GM12873 (cell line): ENCODE results near the gene KDELR3.
A peak's percentile ranks its signal among the peaks of the same experiment; 100 is the strongest.

Experiments
- TF ChIP-seq, protein P1 (sequence below): IDR thresholded peaks from 2 replicates; pipeline ENCODE4 v1.5.1; 2012; ENCODE audit warnings: low read depth, mild to moderate bottlenecking, moderate library complexity, low read length, control low read depth; ENCODE audit not compliant: insufficient read depth; ENCODE audit errors: missing control alignments

The KDELR3 gene

DNA sequence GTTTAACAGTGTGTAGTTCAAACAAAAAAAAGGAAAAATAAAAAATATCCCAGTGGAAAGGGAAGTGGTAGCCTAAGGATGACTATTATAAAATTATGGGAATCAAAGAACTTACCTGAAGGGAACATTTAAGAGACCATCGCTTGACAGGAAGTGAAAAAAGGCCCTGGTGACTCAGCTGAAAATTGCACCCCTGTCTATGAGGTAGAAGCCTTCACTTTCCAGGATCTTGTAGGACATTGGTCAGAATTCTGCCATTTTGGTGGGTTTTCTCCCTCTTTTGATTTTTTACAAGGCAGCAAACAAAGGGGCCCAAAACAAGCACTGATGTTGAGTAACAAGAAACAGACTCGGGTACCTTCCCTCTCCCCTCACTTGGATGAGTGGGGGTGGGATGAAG is 22.6 kb downstream of the KDELR3 start:
- TF ChIP-seq, protein P1, sequence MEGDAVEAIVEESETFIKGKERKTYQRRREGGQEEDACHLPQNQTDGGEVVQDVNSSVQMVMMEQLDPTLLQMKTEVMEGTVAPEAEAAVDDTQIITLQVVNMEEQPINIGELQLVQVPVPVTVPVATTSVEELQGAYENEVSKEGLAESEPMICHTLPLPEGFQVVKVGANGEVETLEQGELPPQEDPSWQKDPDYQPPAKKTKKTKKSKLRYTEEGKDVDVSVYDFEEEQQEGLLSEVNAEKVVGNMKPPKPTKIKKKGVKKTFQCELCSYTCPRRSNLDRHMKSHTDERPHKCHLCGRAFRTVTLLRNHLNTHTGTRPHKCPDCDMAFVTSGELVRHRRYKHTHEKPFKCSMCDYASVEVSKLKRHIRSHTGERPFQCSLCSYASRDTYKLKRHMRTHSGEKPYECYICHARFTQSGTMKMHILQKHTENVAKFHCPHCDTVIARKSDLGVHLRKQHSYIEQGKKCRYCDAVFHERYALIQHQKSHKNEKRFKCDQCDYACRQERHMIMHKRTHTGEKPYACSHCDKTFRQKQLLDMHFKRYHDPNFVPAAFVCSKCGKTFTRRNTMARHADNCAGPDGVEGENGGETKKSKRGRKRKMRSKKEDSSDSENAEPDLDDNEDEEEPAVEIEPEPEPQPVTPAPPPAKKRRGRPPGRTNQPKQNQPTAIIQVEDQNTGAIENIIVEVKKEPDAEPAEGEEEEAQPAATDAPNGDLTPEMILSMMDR, result no peak

DNA sequence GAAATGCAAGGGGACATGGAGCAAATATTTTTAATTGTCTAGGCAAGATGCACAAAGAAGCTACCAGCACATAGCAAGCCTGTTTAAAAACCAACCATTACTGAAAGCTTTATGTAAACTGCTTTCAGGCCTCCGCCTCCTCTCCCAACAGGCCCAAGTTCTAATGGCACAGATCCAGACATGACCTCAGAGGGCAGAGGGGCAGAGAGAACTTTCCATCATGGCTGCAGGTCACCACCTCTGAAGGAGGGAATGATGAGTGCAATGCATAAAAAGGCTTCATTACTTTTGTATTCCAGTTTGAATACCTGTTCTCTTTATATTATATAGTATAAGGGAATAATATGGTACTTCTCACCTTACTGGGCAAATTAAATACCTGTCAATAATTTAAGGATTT is 23.0 kb downstream of the KDELR3 start:
- TF ChIP-seq, protein P1, result no peak

GRCh38 chr22:38491707-38492348 is 23.9 kb downstream of the KDELR3 start:
- TF ChIP-seq, protein P1, result no peak

DNA sequence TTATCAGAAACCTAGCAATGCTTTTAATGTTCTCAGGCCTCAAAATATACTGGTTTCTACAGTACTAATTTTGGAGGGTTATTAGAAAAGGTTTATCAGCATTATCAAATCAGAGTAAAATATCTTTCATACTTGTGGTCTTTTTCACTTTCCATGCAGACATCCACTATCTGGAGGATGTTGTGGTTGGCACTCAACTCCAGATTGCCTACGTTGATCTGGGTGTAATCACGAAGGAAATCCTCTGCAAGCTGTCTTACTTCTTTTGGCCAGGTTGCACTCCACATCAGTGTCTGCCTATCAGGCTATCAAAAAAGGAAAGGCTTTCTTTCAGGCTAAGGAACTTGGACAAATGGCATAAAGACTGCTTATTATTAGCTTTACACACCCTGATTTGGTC is 26.6 kb downstream of the KDELR3 start:
- TF ChIP-seq, protein P1, result no peak

DNA sequence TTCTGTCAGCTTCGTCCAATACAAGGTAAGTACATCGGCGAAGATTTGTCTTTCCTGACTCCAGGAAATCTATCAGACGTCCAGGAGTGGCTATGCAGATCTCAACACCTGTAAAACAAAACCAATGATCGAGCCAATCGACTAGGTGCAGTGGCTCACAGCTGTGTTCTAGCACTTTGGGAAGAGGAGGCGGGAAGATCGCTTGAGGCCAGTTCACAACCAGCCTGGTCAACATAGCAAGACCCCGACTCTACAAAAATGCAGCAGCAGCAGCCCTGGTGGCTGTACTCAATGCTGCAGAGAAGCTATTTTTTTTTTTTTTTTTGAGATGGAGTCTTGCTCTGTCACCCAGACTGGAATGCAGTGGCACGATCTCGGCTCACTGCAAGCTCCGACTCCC is 27.0 kb downstream of the KDELR3 start:
- TF ChIP-seq, protein P1, result peak; percentile 4

DNA sequence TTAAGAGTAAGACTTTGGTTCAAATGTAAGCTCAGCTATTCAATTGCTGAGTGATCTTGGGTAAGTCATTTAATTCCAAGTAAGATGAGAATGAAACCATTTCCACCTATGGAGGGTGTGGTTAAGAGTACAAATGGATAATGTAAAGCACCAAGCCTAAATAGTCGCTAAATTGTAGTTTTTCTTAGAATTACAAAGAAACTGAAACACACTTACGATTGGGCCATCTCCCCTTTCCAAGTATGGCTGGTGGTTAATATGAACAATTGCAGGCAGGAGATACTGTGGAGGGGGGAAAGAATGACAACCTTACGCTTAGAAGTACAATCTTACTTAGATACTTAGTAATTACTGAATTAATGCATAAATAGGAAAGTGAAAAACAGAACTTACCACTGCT is 30.0 kb downstream of the KDELR3 start:
- TF ChIP-seq, protein P1, result no peak

DNA sequence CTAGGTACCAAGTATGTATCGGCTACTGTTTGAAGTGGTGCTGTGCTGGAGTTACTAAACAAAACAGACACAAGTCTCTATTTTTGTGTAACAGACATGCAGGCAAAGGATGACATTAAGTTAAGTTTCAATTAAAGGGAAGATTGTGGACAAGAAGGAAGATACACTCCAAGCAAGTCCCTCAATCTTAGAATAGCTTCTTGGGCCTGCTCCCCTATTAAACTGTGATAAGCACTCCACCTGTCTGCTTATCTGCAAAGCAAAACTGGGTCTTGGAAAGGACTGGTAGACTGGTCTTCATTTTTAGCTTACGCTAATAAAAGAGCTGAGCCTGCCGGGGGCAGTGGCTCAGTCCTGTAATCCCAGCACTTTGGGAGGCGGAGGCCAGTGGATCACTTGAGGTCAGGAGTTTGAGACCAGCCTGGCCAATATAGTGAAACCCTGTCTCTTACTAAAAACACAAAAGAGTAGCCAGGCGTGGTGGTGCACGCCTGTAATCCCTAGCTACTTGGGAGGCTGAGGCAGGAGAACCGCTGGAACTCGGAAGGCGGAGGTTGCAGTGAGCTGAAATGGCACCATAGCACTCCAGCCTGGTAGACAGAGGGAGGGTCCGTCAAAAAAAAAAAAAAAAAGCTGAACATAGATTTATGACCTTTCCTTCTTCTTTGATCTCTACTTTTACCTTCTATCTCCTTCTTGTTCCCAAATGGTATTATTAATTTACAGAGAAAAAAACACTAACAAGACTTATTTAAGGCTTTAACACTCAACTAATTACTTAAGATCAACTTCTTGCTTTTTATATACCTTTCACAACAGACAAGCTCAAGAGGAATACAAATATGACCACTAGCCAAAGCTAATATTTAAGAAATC is 34.1 kb downstream of the KDELR3 start:
- TF ChIP-seq, protein P1, result no peak
